HG02970 (cell line): ENCODE data around the gene SLC24A4.
"Not testable (repeated sequence)": the region's sequence is repeated elsewhere in the genome, so short reads cannot be mapped to it uniquely, and the experiment has no call there.

Experiments
- ATAC-seq: cut with Tn5 transposase; IDR thresholded peaks from one replicate; pipeline ENCODE4 v1.9.1; 2021; ENCODE audit warnings: mild to moderate bottlenecking, moderate library complexity, moderate number of reproducible peaks; ENCODE audit not compliant: unreplicated experiment, low FRiP score

The SLC24A4 gene

GRCh38 chr14:92398888-92399636 is 76.1 kb downstream of the SLC24A4 start:
- no peak for ATAC-seq

GRCh38 chr14:92400579-92401444 is 77.8 kb downstream of the SLC24A4 start:
- ATAC-seq: no peak

GRCh38 chr14:92401561-92401960 is 78.6 kb downstream of the SLC24A4 start:
- no peak for ATAC-seq

- not testable (repeated sequence) for ATAC-seq
Measured at GRCh38 chr14:92402500-92402899, 79.5 kb downstream of the SLC24A4 start.

- no peak for ATAC-seq
Measured at GRCh38 chr14:92404018-92404417, 81.1 kb downstream of the SLC24A4 start.

- ATAC-seq: no peak
Measured at GRCh38 chr14:92404421-92404820, 81.5 kb downstream of the SLC24A4 start.

GRCh38 chr14:92404938-92405337 is 82.0 kb downstream of the SLC24A4 start:
- ATAC-seq: no peak

- no peak for ATAC-seq
Measured at GRCh38 chr14:92407410-92407809, 84.4 kb downstream of the SLC24A4 start.

GRCh38 chr14:92409043-92409442 is 86.1 kb downstream of the SLC24A4 start:
- no peak for ATAC-seq

GRCh38 chr14:92411135-92411534 is 88.2 kb downstream of the SLC24A4 start:
- no peak for ATAC-seq

- ATAC-seq: no peak
Measured at GRCh38 chr14:92411941-92412340, 89.0 kb downstream of the SLC24A4 start.

- ATAC-seq: no peak
Measured at GRCh38 chr14:92412912-92413311, 89.9 kb downstream of the SLC24A4 start.

GRCh38 chr14:92413379-92413778 is 90.4 kb downstream of the SLC24A4 start:
- ATAC-seq: no peak

GRCh38 chr14:92414690-92415445 is 91.9 kb downstream of the SLC24A4 start:
- ATAC-seq: no peak

GRCh38 chr14:92415969-92416368 is 93.0 kb downstream of the SLC24A4 start:
- ATAC-seq: no peak

GRCh38 chr14:92416544-92416943 is 93.6 kb downstream of the SLC24A4 start:
- ATAC-seq: no peak

- no peak for ATAC-seq
Measured at GRCh38 chr14:92417759-92418158, 94.8 kb downstream of the SLC24A4 start.

- no peak for ATAC-seq
Measured at GRCh38 chr14:92421751-92422150, 98.8 kb downstream of the SLC24A4 start.

GRCh38 chr14:92425101-92425500 is 102.1 kb downstream of the SLC24A4 start:
- ATAC-seq: no peak

GRCh38 chr14:92426237-92426636 is 103.3 kb downstream of the SLC24A4 start:
- no peak for ATAC-seq

GRCh38 chr14:92427096-92427495 is 104.1 kb downstream of the SLC24A4 start:
- no peak for ATAC-seq
